Osteoblast (primary cell): ENCODE results near the gene RLF. TPM values are rescaled to one million over a fixed set of nuclear protein-coding genes. Genes with fewer than 3 reads are reported as not detected.

ENCODE experiments used
- DNase-seq: peaks from one replicate; pipeline ENCODE4 v3.0.0; 2011; ENCODE audit warnings: low spot score, mixed read lengths; ENCODE audit not compliant: insufficient read length; ENCODE audit errors: missing footprints
- H2AFZ ChIP-seq: 2 replicates; pipeline ENCODE4 v1.6.0; 2011; ENCODE audit warnings: mild to moderate bottlenecking, low read length
- H3K27ac ChIP-seq: 2 replicates; pipeline ENCODE4 v1.5.1; 2011; ENCODE audit warnings: mild to moderate bottlenecking, low read depth, low read length, moderate library complexity
- H3K27me3 ChIP-seq: 2 replicates; pipeline ENCODE4 v1.6.0; 2012; ENCODE audit warnings: mild to moderate bottlenecking, control low read depth, inconsistent platforms, low read length, moderate library complexity; ENCODE audit not compliant: insufficient read depth
- H3K36me3 ChIP-seq: 2 replicates; pipeline ENCODE4 v1.5.1; 2011; ENCODE audit warnings: mild to moderate bottlenecking, low read length, control low read depth, moderate library complexity; ENCODE audit not compliant: insufficient read depth
- H3K4me1 ChIP-seq: 2 replicates; pipeline ENCODE4 v1.5.1; 2011; ENCODE audit warnings: mild to moderate bottlenecking, low read length, control low read depth, moderate library complexity; ENCODE audit not compliant: insufficient read depth
- H3K4me2 ChIP-seq: 2 replicates; pipeline ENCODE4 v1.6.0; 2011; ENCODE audit warnings: mild to moderate bottlenecking, low read length; ENCODE audit not compliant: insufficient read depth
- H3K4me3 ChIP-seq: fragments of 200-600 bp; sonication (generic); 3 replicates; pipeline ENCODE4 v1.5.1; 2012; ENCODE audit warnings: mild to moderate bottlenecking, low read length, inconsistent platforms; ENCODE audit not compliant: insufficient read depth
- H3K79me2 ChIP-seq: 2 replicates; pipeline ENCODE4 v1.6.0; 2012; ENCODE audit warnings: mild to moderate bottlenecking, low read length, control low read depth, inconsistent platforms; ENCODE audit not compliant: insufficient read depth
- H3K9me3 ChIP-seq: 2 replicates; pipeline ENCODE4 v1.5.1; 2011; ENCODE audit warnings: low read depth, low read length, control low read depth
- H4K20me1 ChIP-seq: 2 replicates; pipeline ENCODE4 v1.6.0; 2012; ENCODE audit warnings: mild to moderate bottlenecking, low read length, control low read depth; ENCODE audit not compliant: insufficient read depth
- CTCF ChIP-seq: IDR thresholded peaks from 2 replicates; pipeline ENCODE4 v1.5.1; 2011; ENCODE audit warnings: mild to moderate bottlenecking, low read depth, low read length, moderate library complexity; ENCODE audit errors: extremely low read depth
- total RNA-seq: library from RNA; depleted of rRNA; stranded (reverse); fragments of >200 nt; gene quantifications from 2 replicates; pipeline ENCODE4 v1.2.3, GENCODE V29; 2012

Gene RLF
- total RNA-seq, 1 donor: 29.7 TPM

DNA sequence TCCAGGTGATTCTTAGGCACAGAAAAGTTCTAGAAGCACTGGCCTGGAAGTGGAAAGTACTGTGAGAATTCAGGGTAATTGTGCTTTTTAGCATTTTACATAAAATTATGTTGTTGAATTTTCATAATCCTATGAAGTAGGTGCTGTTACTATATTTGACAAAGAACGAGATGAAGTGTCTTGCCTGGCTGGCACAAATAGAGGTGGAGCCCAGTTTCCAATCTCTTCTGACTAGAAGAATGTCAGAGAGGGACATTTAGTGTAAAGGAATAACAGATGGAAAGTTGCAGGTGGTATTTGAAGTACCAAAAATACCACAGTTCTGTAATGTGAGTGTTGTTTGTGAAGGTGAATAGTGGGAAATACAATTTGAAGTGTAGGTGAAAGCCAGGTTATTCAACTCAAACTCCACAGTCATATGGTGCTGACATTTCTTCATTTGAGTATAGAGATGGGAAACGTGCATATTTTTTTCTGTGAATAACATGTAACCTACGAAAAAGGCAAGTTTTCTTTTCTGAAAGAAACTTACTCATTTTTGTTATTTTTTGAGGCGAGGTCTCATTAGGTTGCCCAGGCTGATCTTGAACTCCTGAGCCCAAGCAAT, 83.1 kb downstream of the RLF start:
- no peak overlapping the region for H2AFZ ChIP-seq
- no peaks in the 10 kb centered on the region for H3K9me3 ChIP-seq
- peaks cover 2% of the 10 kb centered on the region for H3K36me3 ChIP-seq
- no peaks in the 10 kb centered on the region for H3K79me2 ChIP-seq
- no peak overlapping the region for H3K4me3 ChIP-seq
- no peak for DNase-seq
- no peak for TF ChIP-seq CTCF
- no peaks in the 10 kb centered on the region for H4K20me1 ChIP-seq
- H3K4me1 ChIP-seq: peaks cover 32% of the 10 kb centered on the region
- H3K27me3 ChIP-seq: no peaks in the 10 kb centered on the region
- no peak overlapping the region for H3K4me2 ChIP-seq
- no peak overlapping the region for H3K27ac ChIP-seq

- Histone ChIP-seq H3K4me2 (no peak overlapping the region), H3K9me3 (no peaks in the 10 kb centered on the region), H3K4me1 (peaks cover 26% of the 10 kb centered on the region)
Measured at GRCh38 chr1:40245686-40246085, 84.5 kb downstream of the RLF start.

GRCh38 chr1:40247655-40248054, 86.5 kb downstream of the RLF start, which contains the start of gene TMCO2:
TSS of gene TMCO2 (plus strand) at chr1:40247937. CDS start at chr1:40247994, 57 bp downstream.
- TF ChIP-seq CTCF: no peak
- Histone ChIP-seq H3K4me1 (peaks cover 14% of the 10 kb centered on the region), H3K79me2 (no peaks in the 10 kb centered on the region), H3K27me3 (no peaks in the 10 kb centered on the region), H3K9me3 (no peaks in the 10 kb centered on the region), H3K4me3 (no peak within 1 kb of the TSS), H4K20me1 (no peaks in the 10 kb centered on the region), H3K4me2 (no peak within 1 kb of the TSS), H2AFZ (no peak within 1 kb of the TSS), H3K27ac (no peak within 1 kb of the TSS), H3K36me3 (no peaks in the 10 kb centered on the region)
- no peak for DNase-seq

More at GRCh38 chr1:40245686-40246085, 84.5 kb downstream of the RLF start:
- H4K20me1 ChIP-seq: no peaks in the 10 kb centered on the region
- no peak overlapping the region for H3K27ac ChIP-seq
- DNase-seq: no peak
- no peaks in the 10 kb centered on the region for H3K79me2 ChIP-seq
- no peaks in the 10 kb centered on the region for H3K36me3 ChIP-seq
- H3K27me3 ChIP-seq: no peaks in the 10 kb centered on the region
- H3K4me3 ChIP-seq: no peak overlapping the region
- no peak for TF ChIP-seq CTCF
- no peak overlapping the region for H2AFZ ChIP-seq

- no peak for TF ChIP-seq CTCF
- no peak overlapping the region for H2AFZ ChIP-seq
- H3K9me3 ChIP-seq: no peaks in the 10 kb centered on the region
- H3K27ac ChIP-seq: no peak overlapping the region
- no peak for DNase-seq
- no peaks in the 10 kb centered on the region for H3K27me3 ChIP-seq
- no peak overlapping the region for H3K4me2 ChIP-seq
- H4K20me1 ChIP-seq: no peaks in the 10 kb centered on the region
- H3K4me3 ChIP-seq: no peak overlapping the region
- no peaks in the 10 kb centered on the region for H3K79me2 ChIP-seq
- H3K4me1 ChIP-seq: peaks cover 10% of the 10 kb centered on the region
- H3K36me3 ChIP-seq: no peaks in the 10 kb centered on the region
Measured at GRCh38 chr1:40248412-40248811, 87.2 kb downstream of the RLF start.
